DMS153 (cell line): Measurements from ENCODE around the gene DHFR2.
A peak's percentile ranks its signal among the peaks of the same experiment; 100 is the strongest.
"Not testable (repeated sequence)": the region's sequence is repeated elsewhere in the genome, so short reads cannot be mapped to it uniquely, and the experiment has no call there.

Experiments
- DNase-seq: peaks from one replicate; lab custom pipeline; 2025; lab: John Stamatoyannopoulos, UW

Gene DHFR2

DNA sequence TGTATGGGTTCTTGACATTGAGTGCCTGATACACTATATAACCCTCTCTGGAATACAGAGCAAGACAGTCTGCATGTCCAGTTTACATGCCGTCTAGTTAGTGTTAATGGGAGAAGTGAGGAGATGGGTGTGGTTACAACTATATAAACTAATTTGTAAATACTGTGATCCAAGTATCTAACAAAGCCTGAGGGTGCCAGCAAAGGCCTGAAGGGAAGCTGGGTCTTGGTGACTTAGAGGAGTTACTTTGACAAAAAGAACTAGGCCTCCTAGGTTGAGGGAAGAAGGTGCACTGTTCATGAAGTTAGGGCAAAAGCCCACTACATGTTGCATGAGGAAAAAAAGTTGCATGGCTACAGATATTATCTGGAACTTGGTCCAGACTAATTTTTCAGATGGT is 2.4 kb upstream of the DHFR2 start:
- DNase-seq: no peak

DNA sequence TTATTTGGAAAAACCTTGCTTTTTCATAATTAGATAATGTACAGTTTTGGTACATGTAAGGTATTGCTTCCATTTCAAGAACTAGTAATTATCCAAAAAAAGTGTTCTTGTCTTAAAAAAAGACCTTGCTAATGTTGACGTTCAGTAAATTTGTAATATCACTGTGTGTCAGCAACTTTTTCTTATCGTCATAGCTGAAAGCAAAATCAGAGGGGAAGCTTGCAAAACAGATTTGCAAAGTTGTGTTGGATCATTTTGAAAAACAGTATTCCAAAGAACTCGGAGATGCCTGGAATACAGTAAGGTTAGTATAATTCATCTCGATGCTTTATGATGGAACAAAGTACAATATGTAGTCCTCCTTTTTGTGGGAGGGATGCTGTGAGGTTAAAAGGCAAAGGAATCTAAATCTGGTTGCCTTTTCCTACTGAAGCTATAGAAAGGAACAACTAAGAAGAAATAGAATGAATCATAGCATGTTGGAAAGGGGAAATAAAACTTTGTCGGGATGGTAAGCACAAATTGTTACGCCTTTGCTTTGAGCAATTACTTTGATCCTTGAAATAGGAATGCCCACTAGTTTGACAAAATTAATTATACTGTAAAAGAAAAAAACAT is 1.6 kb upstream of the DHFR2 start:
- DNase-seq: no peak

- no peak for DNase-seq
Measured at GRCh38 chr3:94063496-94064119, 892 bp upstream of the DHFR2 start.

GRCh38 chr3:94061297-94061696 is 1.4 kb downstream of the DHFR2 start:
- no peak for DNase-seq

GRCh38 chr3:94050546-94050945 is 12.2 kb downstream of the DHFR2 start:
- no peak for DNase-seq

DNA sequence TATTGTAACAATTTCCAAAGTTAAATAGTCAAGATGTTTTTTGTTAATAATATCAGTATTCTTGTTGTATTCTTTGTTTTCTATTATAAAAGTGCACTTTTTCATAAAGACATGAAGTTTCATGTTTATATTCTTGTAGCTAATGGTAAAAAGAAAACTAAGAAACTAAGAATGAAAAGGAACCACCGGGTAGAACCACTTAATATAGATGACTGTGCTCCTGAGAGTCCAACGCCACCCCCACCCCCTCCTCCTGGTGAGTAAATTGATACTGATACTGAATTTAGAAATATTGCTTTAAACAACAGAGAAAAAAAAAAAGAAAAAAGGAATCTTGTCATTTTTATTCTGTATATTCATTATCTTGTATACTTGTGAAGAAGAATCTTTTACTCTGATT is 13.4 kb downstream of the DHFR2 start:
- DNase-seq: no peak

- DNase-seq: no peak
Measured at GRCh38 chr3:94046533-94046932, 16.2 kb downstream of the DHFR2 start.

DNA sequence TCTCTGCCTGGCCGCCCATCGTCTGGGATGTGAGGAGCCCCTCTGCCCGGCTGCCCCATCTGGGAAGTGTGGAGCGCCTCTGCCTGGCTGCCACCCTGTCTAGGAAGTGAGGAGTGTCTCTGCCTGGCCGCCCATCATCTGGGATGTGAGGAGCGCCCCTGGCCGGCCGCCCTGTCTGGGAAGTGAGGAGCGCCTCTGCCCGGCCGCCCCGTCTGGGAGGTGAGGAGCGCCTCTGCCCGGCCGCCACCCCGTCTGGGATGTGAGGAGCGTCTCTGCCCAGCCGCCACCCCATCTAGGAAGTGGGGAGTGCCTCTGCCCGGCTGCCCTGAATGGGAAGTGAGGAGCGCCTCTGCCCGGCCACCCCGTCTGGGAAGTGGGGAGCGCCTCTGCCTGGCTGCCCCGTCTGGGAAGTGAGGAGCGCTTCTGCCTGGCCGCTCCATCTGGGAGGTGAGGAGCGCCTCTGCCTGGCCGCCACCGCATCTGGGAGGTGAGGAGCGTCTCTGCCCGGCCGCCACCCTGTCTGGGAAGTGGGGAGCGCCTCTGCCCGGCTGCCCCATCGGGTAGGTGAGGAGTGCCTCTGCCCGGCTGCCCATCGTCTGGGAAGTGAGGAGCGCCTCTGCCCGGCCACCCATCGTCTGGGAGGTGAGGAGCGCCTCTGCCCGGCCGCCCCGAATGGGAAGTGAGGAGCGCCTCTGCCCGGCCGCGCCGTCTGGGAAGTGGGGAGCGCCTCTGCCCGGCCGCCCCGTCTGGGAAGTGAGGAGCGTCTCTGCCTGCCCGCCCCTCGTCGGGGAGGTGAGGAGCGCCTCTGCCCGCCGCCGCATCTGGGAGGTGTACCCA is 18.4 kb downstream of the DHFR2 start:
- not testable (repeated sequence) for DNase-seq

DNA sequence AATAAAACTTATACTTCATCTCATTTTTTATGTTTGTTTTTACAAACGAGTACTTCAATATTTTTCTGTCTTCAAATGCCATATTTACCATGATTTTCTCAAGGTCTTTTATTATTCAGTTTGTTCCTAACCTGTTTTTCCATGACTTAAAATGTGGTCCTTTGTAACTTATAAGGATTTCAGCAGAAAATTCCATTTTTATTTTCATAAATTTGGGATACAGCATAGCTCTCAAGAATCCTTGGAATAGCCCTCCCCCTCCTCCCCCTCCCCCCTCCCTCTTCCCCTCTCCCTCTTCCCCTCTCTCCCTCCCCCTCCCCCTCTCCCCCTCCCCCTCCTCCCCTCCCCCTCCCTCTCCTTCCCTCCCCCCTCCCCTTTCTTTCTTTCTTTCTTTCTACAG is 19.4 kb downstream of the DHFR2 start:
- DNase-seq: no peak

DNA sequence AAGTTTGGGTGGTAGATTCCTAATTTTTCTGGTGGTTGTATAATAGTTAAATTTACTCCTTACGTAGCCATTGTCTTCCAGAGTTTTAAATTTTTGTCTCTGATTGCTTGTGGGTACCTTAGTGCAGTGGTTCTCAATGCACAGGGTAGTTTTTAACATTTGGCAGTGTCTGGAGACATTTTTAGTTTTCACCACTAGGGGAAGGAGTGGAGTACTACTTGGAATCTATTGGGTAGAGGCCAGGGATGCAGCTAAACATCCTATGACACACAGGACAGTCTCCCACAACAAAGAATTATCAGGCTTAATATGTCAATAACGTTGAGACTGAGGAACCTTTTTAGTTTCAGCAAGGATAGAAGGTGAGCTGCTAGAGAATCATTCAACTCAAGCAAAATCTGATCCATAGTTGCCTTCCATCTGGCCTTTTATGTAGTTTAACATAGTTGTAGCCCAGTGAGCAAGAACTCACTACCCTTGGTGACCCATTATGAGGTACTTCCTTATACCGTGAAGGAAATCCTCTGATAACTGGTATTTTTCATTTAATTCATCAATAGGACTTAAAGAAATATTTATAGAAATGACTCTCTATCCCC is 25.7 kb downstream of the DHFR2 start:
- DNase-seq: no peak

DNA sequence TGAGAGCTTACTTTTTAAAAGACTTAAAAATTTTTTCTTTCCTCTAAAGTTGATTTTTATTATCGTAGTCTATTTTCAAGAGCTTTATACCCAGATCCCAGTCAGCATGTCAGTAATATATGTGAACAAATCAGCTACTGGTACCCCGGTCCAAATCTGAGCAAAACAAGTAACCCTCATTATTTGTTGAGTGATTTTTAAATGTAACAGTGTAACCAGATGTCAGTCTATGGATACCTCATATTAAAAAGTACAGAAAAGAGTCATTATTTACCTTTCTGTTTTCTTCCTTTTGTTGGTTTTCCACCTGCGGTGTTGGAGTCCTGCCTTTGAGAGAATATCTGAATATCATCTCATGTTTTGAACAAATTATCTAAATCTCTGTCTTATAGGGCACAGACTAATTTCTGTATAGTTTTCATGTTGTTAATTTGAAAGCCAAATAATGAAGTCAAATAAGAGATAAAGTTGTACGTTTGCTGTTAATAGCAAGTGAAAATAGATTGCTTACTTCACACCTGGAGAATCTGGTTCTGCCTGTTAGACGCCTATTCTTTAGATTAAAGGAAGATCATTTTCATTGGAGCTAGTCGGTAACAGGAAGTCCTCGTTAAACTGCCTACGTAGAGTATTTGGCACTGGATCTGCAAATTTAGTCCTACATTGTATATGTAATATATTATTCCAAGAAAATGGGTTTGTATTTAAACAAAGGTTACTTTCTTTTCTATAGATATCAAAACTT is 34.5 kb downstream of the DHFR2 start, which contains the start of gene STX19:
STX19 (minus strand) TSS at position 505 of the 745 bp plus-strand sequence. CDS start 13,328 bp downstream, outside the sequence.
- peak; percentile 88 for DNase-seq

- no peak for DNase-seq
Measured at GRCh38 chr3:94026623-94027022, 36.1 kb downstream of the DHFR2 start.

DNA sequence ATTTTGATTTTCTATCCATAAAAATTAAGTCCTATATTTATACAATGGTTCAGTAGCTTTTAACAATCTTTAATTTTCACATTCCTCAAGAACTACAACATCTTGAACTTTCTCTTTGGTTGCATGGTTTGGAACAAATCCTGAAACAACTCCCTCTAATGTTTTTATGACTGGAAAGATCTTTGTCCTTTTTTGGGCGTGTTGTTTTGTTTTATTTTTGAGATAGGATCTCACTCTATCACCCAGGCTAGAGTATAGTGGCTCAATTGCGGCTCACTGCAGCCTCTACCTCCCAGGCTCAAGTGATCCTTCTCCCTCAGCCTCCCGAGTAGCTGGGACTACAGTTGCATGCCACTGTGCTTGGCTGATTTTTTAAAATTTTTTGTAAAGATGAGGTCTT is 38.3 kb downstream of the DHFR2 start:
- no peak for DNase-seq

DNA sequence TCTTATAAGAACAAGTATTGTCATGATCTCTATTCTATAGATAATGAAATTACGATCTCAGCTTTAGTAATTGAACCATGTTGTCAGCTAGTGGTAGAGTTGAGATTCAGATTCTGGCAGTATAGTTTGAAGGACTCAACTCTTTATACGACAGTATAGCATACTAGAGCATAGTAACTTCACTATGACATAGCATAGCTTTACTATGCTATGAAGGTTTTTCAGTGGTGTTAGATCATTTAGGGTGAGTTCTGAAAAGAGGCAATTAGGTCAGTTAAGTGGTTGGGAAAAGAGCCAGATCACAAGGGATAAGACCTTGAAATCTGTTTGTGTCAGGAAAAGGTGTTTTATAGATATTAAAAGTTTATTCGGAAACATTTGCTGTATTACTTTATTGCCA is 42.4 kb downstream of the DHFR2 start:
- DNase-seq: no peak

- no peak for DNase-seq
Measured at GRCh38 chr3:94019659-94020058, 43.1 kb downstream of the DHFR2 start.

GRCh38 chr3:94015025-94015424 is 47.7 kb downstream of the DHFR2 start:
- no peak for DNase-seq

- DNase-seq: no peak
Measured at GRCh38 chr3:94012185-94012584, 50.5 kb downstream of the DHFR2 start.

- no peak for DNase-seq
Measured at GRCh38 chr3:94011233-94011711, 51.4 kb downstream of the DHFR2 start.

GRCh38 chr3:94009608-94010007 is 53.1 kb downstream of the DHFR2 start:
- no peak for DNase-seq

DNA sequence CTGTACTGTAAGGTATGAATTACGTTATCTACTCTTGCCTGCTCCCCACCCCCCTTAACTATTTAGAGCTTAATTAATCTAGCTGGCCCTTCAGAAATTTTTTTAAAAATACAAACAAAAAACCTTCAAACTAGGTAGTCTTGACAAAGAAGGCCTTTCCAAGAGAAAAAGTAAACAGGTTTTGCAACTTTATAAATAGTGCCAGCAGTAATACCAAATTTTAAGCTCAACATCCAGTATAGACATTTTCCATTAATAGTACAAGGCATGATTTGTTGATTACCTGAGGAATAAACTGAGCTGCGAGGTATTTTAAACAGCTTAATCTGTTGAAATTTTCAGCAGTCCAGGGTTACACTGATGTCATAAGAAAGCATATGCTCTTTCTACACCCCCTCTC is 54.5 kb downstream of the DHFR2 start:
- DNase-seq: no peak
